ENCODE results near the gene TIAM1. TPM values are rescaled to one million over a fixed set of nuclear protein-coding genes. Genes with fewer than 3 reads are reported as not detected.

TIAM1 gene
- total RNA-seq, 1 experiment from 2014 or later, result 3.7 TPM

GRCh38 chr21:31176080-31176551 is 167.9 kb downstream of the TIAM1 start:
- CTCF ChIA-PET, result no interaction called here
- DNase-seq (ENCODE audit: low read depth, low spot score) (no peak), ATAC-seq (no peak)
- Histone ChIP-seq H3K9me3 (ENCODE audit: control insufficient read depth, insufficient read depth, low read depth, low read length) (no peaks in the 10 kb centered on the region), H3K4me3 (ENCODE audit: low read depth in 2 of 2, low read length in 2 of 2) (no peak overlapping the region), H3K4me1 (ENCODE audit: control insufficient read depth, insufficient read depth, low read length) (no peaks in the 10 kb centered on the region), H3K27me3 (ENCODE audit: control insufficient read depth, insufficient read depth, low read length) (no peaks in the 10 kb centered on the region), H3K27ac (ENCODE audit: low read length) (no peak overlapping the region), H3K36me3 (ENCODE audit: control insufficient read depth, insufficient read depth, low read length) (no peaks in the 10 kb centered on the region)
- POLR2A ChIA-PET, result no interaction called here
- TF ChIP-seq POLR2AphosphoS5 (IDR thresholded peaks at IDR 0.05; ENCODE audit: low read depth, low read length), result no peak
- no peak for TF ChIP-seq CTCF (IDR thresholded peaks at IDR 0.05)
- TF ChIP-seq TCF7L2 (IDR thresholded peaks at IDR 0.05; ENCODE audit: low read depth, low read length), result no peak
- TF ChIP-seq SIN3A (IDR thresholded peaks at IDR 0.05; ENCODE audit: borderline replicate concordance, insufficient read depth, low read depth, low read length), result no peak
- TF ChIP-seq REST (IDR thresholded peaks at IDR 0.05; ENCODE audit: insufficient read depth in 1 of 2, low read depth in 2 of 2, low read length in 1 of 2), result no peak
- in situ Hi-C loops (cut with HindIII; ENCODE audit: low pct_unique_long_range_greater_than_20kb, low sequenced_read_pairs) (no loop called here), intact Hi-C loops (cut with micrococcal nuclease; ENCODE audit: unreplicated experiment) (no loop called here)
- no TSS peak for BruUV-seq (replicated peaks)

- 0 out of 2 replicates have a peak, but pooled peaks have one; percentile 26 for ATAC-seq
- BruUV-seq (replicated peaks), result no TSS peak
- CTCF ChIA-PET, result no interaction called here
These were observed 170.0 kb downstream of the TIAM1 start for GRCh38 chr21:31173881-31174555.

GRCh38 chr21:31172328-31172727 is 171.7 kb downstream of the TIAM1 start:
- Histone ChIP-seq H3K9me3 (ENCODE audit: control insufficient read depth, insufficient read depth, low read depth, low read length) (no peaks in the 10 kb centered on the region), H3K4me3 (ENCODE audit: low read depth in 2 of 2, low read length in 2 of 2) (no peak overlapping the region), H3K27ac (ENCODE audit: low read length) (no peak overlapping the region), H3K36me3 (ENCODE audit: control insufficient read depth, insufficient read depth, low read length) (no peaks in the 10 kb centered on the region), H3K4me1 (ENCODE audit: control insufficient read depth, insufficient read depth, low read length) (no peaks in the 10 kb centered on the region), H3K27me3 (ENCODE audit: control insufficient read depth, insufficient read depth, low read length) (no peaks in the 10 kb centered on the region)
- intact Hi-C loops (cut with micrococcal nuclease; ENCODE audit: unreplicated experiment) (no loop called here), in situ Hi-C loops (cut with HindIII; ENCODE audit: low pct_unique_long_range_greater_than_20kb, low sequenced_read_pairs) (no loop called here)
- POLR2A ChIA-PET, result no interaction called here
- no TSS peak for BruUV-seq (replicated peaks)
- ATAC-seq, result no peak
- CTCF ChIA-PET, result interaction anchor here (0.6 kb wide), 1 partner anchor 1829 kb away, joined by 3 read pairs; no protein-coding TSS in a partner anchor
- TF ChIP-seq CTCF (IDR thresholded peaks at IDR 0.05), result no peak
- no peak for TF ChIP-seq SIN3A (IDR thresholded peaks at IDR 0.05; ENCODE audit: borderline replicate concordance, insufficient read depth, low read depth, low read length)
- DNase-seq (ENCODE audit: low read depth, low spot score), result no peak

More at GRCh38 chr21:31173881-31174555, 170.0 kb downstream of the TIAM1 start:
- Histone ChIP-seq H3K27me3 (ENCODE audit: control insufficient read depth, insufficient read depth, low read length) (no peaks in the 10 kb centered on the region), H3K4me3 (ENCODE audit: low read depth in 2 of 2, low read length in 2 of 2) (no peak overlapping the region), H3K36me3 (ENCODE audit: control insufficient read depth, insufficient read depth, low read length) (no peaks in the 10 kb centered on the region), H3K4me1 (ENCODE audit: control insufficient read depth, insufficient read depth, low read length) (no peaks in the 10 kb centered on the region), H3K9me3 (ENCODE audit: control insufficient read depth, insufficient read depth, low read depth, low read length) (no peaks in the 10 kb centered on the region), H3K27ac (ENCODE audit: low read length) (no peak overlapping the region)
- no peak for DNase-seq (ENCODE audit: low read depth, low spot score)
- no peak for TF ChIP-seq TCF7L2 (IDR thresholded peaks at IDR 0.05; ENCODE audit: low read depth, low read length)
- in situ Hi-C loops (cut with HindIII; ENCODE audit: low pct_unique_long_range_greater_than_20kb, low sequenced_read_pairs) (no loop called here), intact Hi-C loops (cut with micrococcal nuclease; ENCODE audit: unreplicated experiment) (no loop called here)
- POLR2A ChIA-PET, result no interaction called here
